Lung (tissue), 12 donors: ENCODE results near the gene SLC45A3. TPM values are rescaled to one million over a fixed set of nuclear protein-coding genes. Genes with fewer than 3 reads are reported as not detected.

ENCODE experiments used
- ATAC-seq: fragments of 200-7000 bp; cut with Tn5 transposase; one replicate; pipeline ENCODE4 v1.9.1; 2020; ENCODE audit warnings: moderate number of reproducible peaks; ENCODE audit not compliant: insufficient read depth, low FRiP score
- DNase-seq, 3 donors: peaks; one replicate each; pipeline ENCODE4 v3.0.0-alpha.2; 2013 to 2017
- H3K27ac ChIP-seq, 2 donors: one replicate each; pipeline ENCODE4 v1.5.1; 2013; ENCODE audit warnings: mild to moderate bottlenecking in 2 of 2, moderate library complexity in 2 of 2, control low read depth in 1 of 2, inconsistent platforms in 1 of 2, low read depth in 1 of 2, low read length in 1 of 2
- H3K27me3 ChIP-seq, 3 donors: one replicate each; pipeline ENCODE4 v1.5.1; 2013; ENCODE audit warnings: low read length in 2 of 3; ENCODE audit not compliant: control insufficient read depth in 3 of 3, insufficient read depth in 3 of 3
- H3K36me3 ChIP-seq, 4 donors: one replicate each; pipeline ENCODE4 v1.5.1; 2013; ENCODE audit warnings: low read length in 4 of 4, mild to moderate bottlenecking in 1 of 4, moderate library complexity in 1 of 4; ENCODE audit not compliant: control insufficient read depth in 4 of 4, insufficient read depth in 4 of 4
- H3K4me1 ChIP-seq, 5 donors: one replicate each; pipeline ENCODE4 v1.5.1; 2013; ENCODE audit warnings: low read length in 5 of 5, mild to moderate bottlenecking in 2 of 5, moderate library complexity in 1 of 5; ENCODE audit not compliant: control insufficient read depth in 5 of 5, insufficient read depth in 5 of 5
- H3K4me3 ChIP-seq: one replicate; pipeline ENCODE4 v1.5.1; 2013; ENCODE audit warnings: mild to moderate bottlenecking, control low read depth, moderate library complexity
- H3K9ac ChIP-seq, 2 donors: one replicate each; pipeline ENCODE4 v1.5.1; 2013; ENCODE audit warnings: low read length in 2 of 2, control low read depth in 1 of 2; ENCODE audit not compliant: insufficient read depth in 1 of 2
- H3K9me3 ChIP-seq, 4 donors: one replicate each; pipeline ENCODE4 v1.5.1; 2013; ENCODE audit warnings: low read length in 3 of 4, mild to moderate bottlenecking in 1 of 4, moderate library complexity in 1 of 4; ENCODE audit not compliant: control insufficient read depth in 4 of 4, insufficient read depth in 3 of 4
- CTCF ChIP-seq: IDR thresholded peaks from 2 replicates; pipeline ENCODE4 v1.5.1; 2012; ENCODE audit warnings: mild to moderate bottlenecking; ENCODE audit errors: control extremely low read depth, extremely low read depth
- WGBS, 2 donors: extraction: QIAGEN DNeasy Blood & Tissue Kit; methylation state at CpG; one replicate each; pipeline ENCODE4 v1.1.7; 2013; 5-methylcytosine and 5-hydroxymethylcytosine counted together
- polyA plus RNA-seq, 2 donors: library from polyadenylated mRNA; stranded (reverse); fragments of 200-250 nt; gene quantifications; one replicate each; pipeline ENCODE4 v1.2.1, GENCODE V29; 2013
- total RNA-seq, 2 donors: library from RNA; depleted of rRNA in 1 of 2; stranded (reverse); fragments of >200 nt in 1 of 2; gene quantifications; one replicate each; pipeline ENCODE4 v1.2.1, GENCODE V29; 2014 to 2021
- donor health status: control.
- donor health status: control.
- donor health status: Bipolar disorder and iron deficiency.
- donor health status: healthy.
- donor health status: DM: yes; HTN: yes; CAD: no.

Gene SLC45A3
- total and polyA plus RNA-seq, 4 donors, result 2.1 to 8.6 (median 3.9) TPM

- ATAC-seq (no peak), DNase-seq (no peak)
- Histone ChIP-seq H3K4me1 (peaks cover 3 to 32% (median 12%) of the 10 kb centered on the region in 5 donors), H3K9ac (no peak overlapping the region), H3K9me3 (no peaks in the 10 kb centered on the region), H3K36me3 (peaks cover 0 to 2% (median under 1%) of the 10 kb centered on the region in 4 donors), H3K27ac (no peak overlapping the region), H3K27me3 (no peaks in the 10 kb centered on the region), H3K4me3 (no peak overlapping the region)
- WGBS, 2 donors, result 86 to 92% methylated on average over 1 of the region's 1 CpG
- TF ChIP-seq CTCF, result no peak
Observed at GRCh38 chr1:205703072-205703471, 22.8 kb upstream of the SLC45A3 start.

- H3K4me1 ChIP-seq, result peaks cover 3 to 25% (median 9%) of the 10 kb centered on the region in 5 donors
- ATAC-seq (no peak), DNase-seq (no peak)
- H3K4me3 ChIP-seq, result no peak overlapping the region
- H3K27ac ChIP-seq, result no peak overlapping the region
- 82 to 92% methylated on average over 4 of the region's 4 CpGs for WGBS, 2 donors
- peaks cover 0 to 2% (median 0%) of the 10 kb centered on the region in 4 donors for H3K36me3 ChIP-seq
- no peaks in the 10 kb centered on the region for H3K27me3 ChIP-seq
- TF ChIP-seq CTCF, result no peak
- H3K9ac ChIP-seq, result no peak overlapping the region
- no peaks in the 10 kb centered on the region for H3K9me3 ChIP-seq
Observed at GRCh38 chr1:205701891-205702290, 21.6 kb upstream of the SLC45A3 start.

- DNase-seq, result no peak
- Histone ChIP-seq H3K4me3 (no peak overlapping the region), H3K9me3 (no peaks in the 10 kb centered on the region), H3K9ac (no peak overlapping the region), H3K27ac (peak overlapping the region in 1 of 2 donors; percentile 28), H3K4me1 (peaks cover 3 to 21% (median 4%) of the 10 kb centered on the region in 5 donors), H3K36me3 (peaks cover 0 to 2% (median 0%) of the 10 kb centered on the region in 4 donors), H3K27me3 (no peaks in the 10 kb centered on the region)
- TF ChIP-seq CTCF, result no peak
- ATAC-seq, result no peak
- 6 to 51% methylated on average over 2 of the region's 2 CpGs for WGBS, 2 donors
Observed at GRCh38 chr1:205701420-205701819, 21.1 kb upstream of the SLC45A3 start.

- H3K9me3 ChIP-seq, result no peaks in the 10 kb centered on the region
- peak overlapping the region in 1 of 2 donors; percentile 28 for H3K27ac ChIP-seq
- H3K4me3 ChIP-seq, result no peak overlapping the region
- H3K4me1 ChIP-seq, result peaks cover 3 to 19% (median 3%) of the 10 kb centered on the region in 5 donors
- WGBS, 2 donors, result 11 to 27% methylated on average over 2 of the region's 2 CpGs
- H3K9ac ChIP-seq, result no peak overlapping the region
- H3K27me3 ChIP-seq, result no peaks in the 10 kb centered on the region
- no peak for TF ChIP-seq CTCF
- DNase-seq (peak; percentile 93 to 96 (median 94)), ATAC-seq (no peak)
- peaks cover 0 to 2% (median 0%) of the 10 kb centered on the region in 4 donors for H3K36me3 ChIP-seq
Observed at GRCh38 chr1:205700865-205701401, 20.6 kb upstream of the SLC45A3 start.
